Peyer's patch (tissue), 4 donors: ENCODE measurements around the gene DGKH.

Experiments
- POLR2A ChIP-seq, 2 donors: fragments of 450-650 bp; IDR thresholded peaks; one replicate each; pipeline ENCODE4 v1.5.1; 2017; ENCODE audit warnings: antibody characterized with exemption in 2 of 2, mild to moderate bottlenecking in 2 of 2, moderate library complexity in 2 of 2
- TF ChIP-seq, protein P1 (sequence below), 6 experiments: fragments of 450-650 bp in 4 of 6; fragments of 200-600 bp in 2 of 6; sonication (generic) in 1 of 6; IDR thresholded peaks; one replicate each; pipeline ENCODE4 v1.5.1; 2017 to 2019; ENCODE audit warnings: antibody characterized with exemption in 6 of 6, mild to moderate bottlenecking in 3 of 6, moderate library complexity in 1 of 6

DNA sequence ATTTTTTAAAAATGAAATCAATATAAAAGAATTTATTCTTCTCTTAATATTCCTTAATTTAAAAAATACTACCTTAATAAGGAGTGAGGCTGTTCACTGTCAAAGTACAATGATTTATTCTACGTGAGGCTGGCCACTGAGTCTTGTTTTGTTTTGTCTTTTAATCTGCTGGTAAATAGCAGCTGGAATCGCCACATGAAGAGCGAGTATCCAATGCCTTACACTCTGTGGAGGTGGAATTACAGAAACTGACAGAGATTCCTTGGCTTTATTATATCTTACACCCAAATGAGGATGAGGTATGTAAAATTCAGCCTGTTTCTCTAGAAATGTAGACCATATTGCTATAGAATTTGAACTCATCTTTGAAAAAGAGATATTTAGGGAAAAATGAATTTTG lies 170.6 kb downstream of the DGKH start:
- no peak for TF ChIP-seq POLR2A (IDR thresholded peaks at IDR 0.05)
- TF ChIP-seq, protein P1, sequence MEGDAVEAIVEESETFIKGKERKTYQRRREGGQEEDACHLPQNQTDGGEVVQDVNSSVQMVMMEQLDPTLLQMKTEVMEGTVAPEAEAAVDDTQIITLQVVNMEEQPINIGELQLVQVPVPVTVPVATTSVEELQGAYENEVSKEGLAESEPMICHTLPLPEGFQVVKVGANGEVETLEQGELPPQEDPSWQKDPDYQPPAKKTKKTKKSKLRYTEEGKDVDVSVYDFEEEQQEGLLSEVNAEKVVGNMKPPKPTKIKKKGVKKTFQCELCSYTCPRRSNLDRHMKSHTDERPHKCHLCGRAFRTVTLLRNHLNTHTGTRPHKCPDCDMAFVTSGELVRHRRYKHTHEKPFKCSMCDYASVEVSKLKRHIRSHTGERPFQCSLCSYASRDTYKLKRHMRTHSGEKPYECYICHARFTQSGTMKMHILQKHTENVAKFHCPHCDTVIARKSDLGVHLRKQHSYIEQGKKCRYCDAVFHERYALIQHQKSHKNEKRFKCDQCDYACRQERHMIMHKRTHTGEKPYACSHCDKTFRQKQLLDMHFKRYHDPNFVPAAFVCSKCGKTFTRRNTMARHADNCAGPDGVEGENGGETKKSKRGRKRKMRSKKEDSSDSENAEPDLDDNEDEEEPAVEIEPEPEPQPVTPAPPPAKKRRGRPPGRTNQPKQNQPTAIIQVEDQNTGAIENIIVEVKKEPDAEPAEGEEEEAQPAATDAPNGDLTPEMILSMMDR (IDR thresholded peaks at IDR 0.05) = no peak
